Kidney (tissue), 14 donors: Measurements from ENCODE around the gene ESRP2. TPM values are rescaled to one million over a fixed set of nuclear protein-coding genes. Genes with fewer than 3 reads are reported as not detected.
A peak's percentile ranks its signal among the peaks of the same experiment; 100 is the strongest.

Experiments used
- DNase-seq, 5 donors: peaks; one replicate each; pipeline ENCODE4 v3.0.0-alpha.2; 2013 to 2020
- FAIRE-seq: peaks from 2 replicates; lab custom pipeline; 2012; peaks lifted over from hg19 to GRCh38; lab: Jason Lieb, UNC
- H3K27ac ChIP-seq, 2 donors: one replicate each; pipeline ENCODE4 v1.7.0; 2013; ENCODE audit warnings: low read depth in 2 of 2, low read length in 2 of 2, inconsistent platforms in 1 of 2
- H3K27me3 ChIP-seq: one replicate; pipeline ENCODE4 v1.7.1; 2013; ENCODE audit warnings: low read length, inconsistent platforms; ENCODE audit not compliant: control insufficient read depth, insufficient read depth
- H3K36me3 ChIP-seq, 3 donors: one replicate each; pipeline versions ENCODE4 v1.7.0 to v1.7.1; 2013; ENCODE audit warnings: low read length in 3 of 3, control low read depth in 1 of 3, inconsistent platforms in 1 of 3; ENCODE audit not compliant: insufficient read depth in 3 of 3, control insufficient read depth in 2 of 3
- H3K4me1 ChIP-seq, 3 donors: one replicate each; pipeline versions ENCODE4 v1.7.0 to v1.7.1; 2013; ENCODE audit warnings: low read length in 3 of 3, inconsistent platforms in 1 of 3, low read depth in 1 of 3; ENCODE audit not compliant: control insufficient read depth in 2 of 3, insufficient read depth in 2 of 3
- H3K4me3 ChIP-seq, 3 donors: one replicate each; pipeline versions ENCODE4 v1.7.0 to v1.8.1; 2013; ENCODE audit warnings: low read length in 3 of 3, control low read depth in 1 of 3, inconsistent platforms in 1 of 3
- H3K9ac ChIP-seq, 3 donors: one replicate each; pipeline versions ENCODE4 v1.7.0 to v1.7.1; 2013; ENCODE audit warnings: low read length in 3 of 3, control low read depth in 1 of 3, inconsistent platforms in 1 of 3
- H3K9me3 ChIP-seq, 3 donors: one replicate each; pipeline versions ENCODE4 v1.7.0 to v1.7.1; 2013; ENCODE audit warnings: low read length in 3 of 3, control low read depth in 1 of 3, inconsistent platforms in 1 of 3; ENCODE audit not compliant: control insufficient read depth in 2 of 3, insufficient read depth in 1 of 3
- CTCF ChIP-seq: IDR thresholded peaks from 3 replicates; pipeline ENCODE4 v1.5.1; 2012; ENCODE audit warnings: mild to moderate bottlenecking, moderate library complexity, borderline replicate concordance; ENCODE audit not compliant: insufficient read depth; ENCODE audit errors: extremely low read depth
- intact Hi-C: fragments of 100-400 bp; cut with DNase I; formaldehyde crosslinking; loops from one replicate; pipeline ENCODE4 v1.11.1; 2022
- polyA plus RNA-seq: library from polyadenylated mRNA; stranded (reverse); fragments of 350-450 nt; fragmentation: Illumina TruSeq; extraction: RNeasy Lipid Tissue Mini Kit (QIAGEN cat#74804); gene quantifications from one replicate; pipeline ENCODE4 v1.2.3, GENCODE V29; 2014; ENCODE audit warnings: low read depth, low replicate concordance; ENCODE audit not compliant: insufficient read depth
- total RNA-seq: library from RNA; stranded (reverse); fragmentation: NEBNext Ultra II Directional; extraction: Animal tissue kit (Norgen Biotek cat#: 25700); gene quantifications from one replicate; pipeline ENCODE4 v1.2.1, GENCODE V29; 2021
- donor health status: control.
- donor health status: control.
- donor health status: control.
- donor health status: control.
- donor health status: control.
- donor health status: DM: yes; HTN: yes; CAD: no.
- donor health status: Normal renal cell carcinoma (clear cell type).

The ESRP2 gene
- total and polyA plus RNA-seq, 2 donors from 2014 or later, result 19.1 to 32.9 TPM

- H3K27me3 ChIP-seq, result no peaks in the 10 kb centered on the region
- peaks cover 3 to 31% (median 19%) of the 10 kb centered on the region in 3 donors for H3K36me3 ChIP-seq
- no peak for TF ChIP-seq CTCF
- no peak for FAIRE-seq
- H3K9me3 ChIP-seq, result no peaks in the 10 kb centered on the region
- no peak overlapping the region for H3K9ac ChIP-seq
- H3K27ac ChIP-seq, result no peak overlapping the region
- intact Hi-C loops, result no loop called here
- H3K4me1 ChIP-seq, result peaks cover 3 to 15% (median 12%) of the 10 kb centered on the region in 3 donors
- peak in 1 of 5 donors; percentile 30 for DNase-seq
- no peak overlapping the region for H3K4me3 ChIP-seq
Observed at GRCh38 chr16:68228652-68229051, 7.3 kb downstream of the ESRP2 start.

GRCh38 chr16:68227850-68228553 lies 7.9 kb downstream of the ESRP2 start:
- peaks cover 3 to 31% (median 15%) of the 10 kb centered on the region in 3 donors for H3K36me3 ChIP-seq
- no peaks in the 10 kb centered on the region for H3K27me3 ChIP-seq
- H3K27ac ChIP-seq, result no peak overlapping the region
- H3K4me3 ChIP-seq, result no peak overlapping the region
- no peaks in the 10 kb centered on the region for H3K9me3 ChIP-seq
- DNase-seq, result no peak
- no peak for FAIRE-seq
- intact Hi-C loops, result no loop called here
- no peak for TF ChIP-seq CTCF
- no peak overlapping the region for H3K9ac ChIP-seq
- H3K4me1 ChIP-seq, result peaks cover 0 to 12% (median 6%) of the 10 kb centered on the region in 3 donors

DNA sequence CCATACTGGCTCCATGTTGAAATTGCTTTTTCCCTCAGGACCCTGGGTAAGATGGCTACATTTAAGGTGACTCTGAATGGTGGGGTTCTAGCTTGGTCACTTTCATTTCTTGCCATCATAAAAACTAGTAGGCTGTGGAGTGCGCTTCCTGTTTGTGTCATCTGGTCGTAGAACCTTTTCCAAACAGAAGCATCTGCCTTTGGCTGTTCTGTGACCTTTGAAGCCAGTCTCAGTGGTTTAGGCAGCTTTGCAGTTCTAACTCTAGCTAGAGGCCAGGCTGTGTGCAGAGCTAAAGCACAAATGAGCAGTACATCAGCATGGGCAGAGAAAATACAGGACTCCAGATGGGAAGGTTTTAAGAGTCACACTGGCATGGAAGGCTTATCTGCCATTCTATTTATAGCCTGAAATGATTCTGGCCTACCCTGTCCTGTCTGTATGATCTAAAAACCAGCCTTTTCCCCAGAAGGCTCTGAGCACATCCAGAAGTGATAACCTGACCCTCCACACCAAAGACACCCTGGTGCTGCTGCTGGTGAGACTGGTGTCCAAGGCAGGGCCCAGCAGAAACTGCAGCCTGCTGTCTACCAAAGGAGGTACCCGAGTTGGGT lies 8.6 kb downstream of the ESRP2 start:
- intact Hi-C loops, result no loop called here
- TF ChIP-seq CTCF, result no peak
- peak overlapping the region in 1 of 2 donors; percentile 6 for H3K27ac ChIP-seq
- no peaks in the 10 kb centered on the region for H3K9me3 ChIP-seq
- FAIRE-seq, result no peak
- DNase-seq, result no peak
- H3K9ac ChIP-seq, result no peak overlapping the region
- peaks cover 0 to 12% (median 6%) of the 10 kb centered on the region in 3 donors for H3K4me1 ChIP-seq
- H3K4me3 ChIP-seq, result no peak overlapping the region
- peaks cover 3 to 26% (median 15%) of the 10 kb centered on the region in 3 donors for H3K36me3 ChIP-seq
- H3K27me3 ChIP-seq, result no peaks in the 10 kb centered on the region
